Muscle of leg (tissue), 11 donors: ENCODE results near the gene ADAT1. TPM values are rescaled to one million over a fixed set of nuclear protein-coding genes. Genes with fewer than 3 reads are reported as not detected.
"Not testable (repeated sequence)": the region's sequence is repeated elsewhere in the genome, so short reads cannot be mapped to it uniquely, and the experiment has no call there.

ENCODE experiments used
- DNase-seq: peaks from one replicate; pipeline ENCODE4 v3.0.0; 2013
- H3K27ac ChIP-seq: one replicate; pipeline ENCODE4 v1.5.1; 2013; ENCODE audit warnings: mild to moderate bottlenecking, low read length, control low read depth
- H3K27me3 ChIP-seq: one replicate; pipeline ENCODE4 v1.6.1; 2013; ENCODE audit warnings: low read length; ENCODE audit not compliant: control insufficient read depth, insufficient read depth
- H3K36me3 ChIP-seq: one replicate; pipeline ENCODE4 v1.6.1; 2013; ENCODE audit warnings: low read length; ENCODE audit not compliant: control insufficient read depth, insufficient read depth
- H3K4me1 ChIP-seq: one replicate; pipeline ENCODE4 v1.6.1; 2013; ENCODE audit warnings: low read length; ENCODE audit not compliant: control insufficient read depth, insufficient read depth
- H3K4me3 ChIP-seq: one replicate; pipeline ENCODE4 v1.5.1; 2013; ENCODE audit warnings: low read length, control low read depth
- H3K9me3 ChIP-seq: replicated peaks from 2 replicates; pipeline ENCODE4 v1.6.1; 2013; ENCODE audit warnings: low read depth, low read length; ENCODE audit not compliant: control insufficient read depth
- WGBS: methylation state at CpG from one replicate; pipeline ENCODE4 v1.1.5; 2013; ENCODE audit warnings: missing lambda C conversion rate; ENCODE audit not compliant: insufficient coverage; 5-methylcytosine and 5-hydroxymethylcytosine counted together
- polyA plus RNA-seq, 8 donors: library from polyadenylated mRNA; unstranded; fragments of 120-200 nt; gene quantifications; one replicate each; pipeline versions ENCODE4 v1.2.1 to v1.2.3, GENCODE V29; 2013; ENCODE audit warnings: inconsistent platforms in 1 of 8, low replicate concordance in 1 of 8; ENCODE audit not compliant: insufficient read length in 8 of 8, insufficient read depth in 1 of 8
- total RNA-seq: library from RNA; stranded (reverse); fragments of 120-200 nt; gene quantifications from one replicate; pipeline ENCODE4 v1.2.4, GENCODE V29; 2013

ADAT1 gene
- total and polyA plus RNA-seq, 9 donors, result 19.7 to 38.6 (median 28.0) TPM

DNA sequence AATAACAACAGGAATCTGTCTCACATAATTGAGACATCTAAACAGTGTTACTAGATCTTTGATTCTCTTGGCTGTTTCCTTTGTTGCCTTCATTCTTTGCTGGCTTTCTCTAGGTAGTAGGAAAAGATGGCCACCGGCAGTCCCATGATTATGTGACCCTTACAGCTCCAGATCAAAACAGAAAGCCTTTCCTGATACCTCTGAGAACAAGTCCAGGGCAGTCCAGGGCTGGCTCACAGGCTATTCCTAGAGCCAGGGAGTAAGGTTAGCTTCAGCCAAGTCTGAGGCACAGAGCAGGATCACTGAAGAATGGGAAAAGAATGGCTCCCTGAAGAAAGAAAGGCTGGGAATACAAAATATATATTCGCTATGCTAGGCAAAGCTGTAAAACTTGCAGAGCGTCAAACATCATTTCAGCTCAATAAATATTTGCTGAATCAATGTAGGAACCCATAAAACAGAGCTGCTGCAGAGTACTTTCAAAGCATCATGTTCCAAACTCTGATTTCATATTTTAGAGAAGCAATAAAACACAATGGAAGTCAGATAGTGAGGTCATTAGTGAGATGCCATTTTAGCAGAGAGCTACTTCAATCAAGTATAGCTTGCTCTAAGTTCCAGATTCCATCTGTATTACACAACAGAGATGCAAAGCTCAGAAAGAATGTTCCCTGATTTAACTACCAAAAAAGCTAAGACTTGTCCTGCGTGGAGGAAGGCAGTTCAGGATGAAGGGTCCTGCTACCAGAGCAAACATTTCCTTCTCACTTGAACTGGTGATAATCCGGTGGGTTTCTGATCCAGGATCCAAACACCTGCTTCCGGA lies 23.4 kb downstream of the ADAT1 start:
- H3K4me3 ChIP-seq, result no peak overlapping the region
- 71% methylated on average over 2 of the region's 6 CpGs for WGBS
- peaks cover 50% of the 10 kb centered on the region for H3K36me3 ChIP-seq
- DNase-seq, result no peak
- no peak overlapping the region for H3K27ac ChIP-seq
- H3K4me1 ChIP-seq, result no peaks in the 10 kb centered on the region
- peaks cover 3% of the 10 kb centered on the region for H3K9me3 ChIP-seq
- H3K27me3 ChIP-seq, result no peaks in the 10 kb centered on the region

DNA sequence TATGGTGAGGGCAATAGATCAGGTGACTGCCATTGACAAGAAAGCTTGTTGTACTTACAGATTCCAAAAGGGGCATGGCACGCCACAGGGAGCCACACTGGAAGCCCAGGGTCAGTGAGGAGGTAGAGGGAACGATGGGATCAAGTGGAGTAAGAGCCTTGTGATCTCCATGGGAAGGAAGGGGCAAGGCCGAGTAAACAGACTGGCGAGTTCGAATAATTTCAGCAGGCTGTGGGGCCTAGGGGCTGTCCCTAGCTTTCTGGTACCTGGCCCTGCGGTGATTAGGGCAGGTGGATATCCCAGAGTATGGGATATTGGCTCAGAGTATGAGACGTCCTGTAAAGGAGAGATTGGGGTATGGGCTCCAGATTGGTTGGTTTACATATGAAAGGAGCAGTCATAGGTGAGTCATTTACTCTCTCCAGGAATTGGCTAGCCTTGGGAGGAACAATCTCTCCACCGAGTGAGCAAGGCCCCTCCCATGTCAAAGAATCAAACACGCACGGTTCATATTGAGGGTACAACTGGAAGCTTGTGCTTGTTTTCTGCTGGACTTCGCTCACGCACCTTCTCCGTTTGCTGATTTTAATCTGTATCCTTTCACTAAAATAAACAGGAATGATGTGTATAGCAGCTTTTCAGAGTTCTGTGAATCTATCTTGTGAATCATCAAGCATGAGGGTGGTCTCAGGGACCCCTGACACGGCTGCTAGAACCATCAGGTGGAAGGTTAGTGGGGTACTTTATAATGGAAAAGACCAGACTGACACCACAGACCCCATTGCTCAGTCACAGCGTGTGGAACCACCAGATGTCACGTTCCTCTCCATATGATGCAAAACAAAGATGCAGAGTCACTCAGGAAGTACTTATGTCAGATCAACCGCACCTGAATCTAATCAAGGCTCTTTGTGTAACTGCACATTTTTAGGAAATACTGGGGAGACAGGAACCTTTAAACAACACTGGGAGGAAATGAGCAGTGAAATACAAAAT lies 29.0 kb downstream of the ADAT1 start:
- 83% methylated on average over 6 of the region's 17 CpGs for WGBS
- peaks cover 12% of the 10 kb centered on the region for H3K36me3 ChIP-seq
- H3K9me3 ChIP-seq, result peaks cover 3% of the 10 kb centered on the region
- H3K4me3 ChIP-seq, result no peak overlapping the region
- DNase-seq, result peak; percentile 53
- H3K27me3 ChIP-seq, result no peaks in the 10 kb centered on the region
- H3K4me1 ChIP-seq, result peaks cover 25% of the 10 kb centered on the region
- peak overlapping the region; percentile 86 for H3K27ac ChIP-seq

DNA sequence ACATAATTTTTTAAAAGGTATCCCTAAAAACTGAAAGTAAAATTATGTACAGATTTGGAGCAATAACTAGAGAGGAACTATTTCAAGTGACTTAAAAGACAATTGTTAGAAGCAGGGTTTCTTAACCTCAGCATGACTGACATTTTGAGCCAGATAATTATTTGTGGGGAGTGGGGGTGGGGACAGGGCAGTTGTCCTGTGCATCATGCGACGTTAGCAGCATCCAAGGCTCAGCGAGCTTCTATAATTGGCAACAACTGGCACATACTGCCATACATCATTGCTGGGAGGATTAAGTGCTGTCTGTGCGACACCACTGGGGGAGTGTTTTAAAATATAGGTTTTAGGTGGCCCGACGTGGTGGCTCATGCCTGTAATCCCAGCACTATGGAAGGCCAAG lies 29.8 kb downstream of the ADAT1 start:
- Histone ChIP-seq H3K9me3 (peaks cover 3% of the 10 kb centered on the region), H3K36me3 (peaks cover 12% of the 10 kb centered on the region), H3K27ac (peak overlapping the region; percentile 86), H3K4me3 (no peak overlapping the region), H3K4me1 (peaks cover 31% of the 10 kb centered on the region), H3K27me3 (no peaks in the 10 kb centered on the region)
- DNase-seq, result peak; percentile 47
- 52% methylated on average over 3 of the region's 6 CpGs for WGBS

DNA sequence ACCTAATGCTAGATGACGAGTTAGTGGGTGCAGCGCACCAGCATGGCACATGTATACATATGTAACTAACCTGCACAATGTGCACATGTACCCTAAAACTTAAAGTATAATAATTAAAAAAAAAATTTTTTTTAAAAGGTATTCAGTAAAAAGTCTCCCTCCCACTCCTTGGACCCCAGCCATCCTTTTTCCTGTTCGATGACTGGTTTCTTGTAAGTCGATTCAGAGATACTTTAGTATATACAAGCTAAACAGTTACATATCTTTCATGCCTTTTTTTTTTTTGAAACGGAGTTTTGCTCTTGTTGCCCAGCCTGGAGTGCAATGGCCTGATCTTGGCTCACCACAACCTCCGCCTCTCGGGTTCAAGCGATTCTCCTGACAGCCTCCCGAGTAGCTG lies 31.2 kb downstream of the ADAT1 start:
- WGBS, result 33% methylated on average over 3 of the region's 9 CpGs
- peak overlapping the region; percentile 77 for H3K27ac ChIP-seq
- H3K9me3 ChIP-seq, H3K4me3 ChIP-seq, H3K36me3 ChIP-seq, H3K27me3 ChIP-seq: not testable (repeated sequence)
- peak; percentile 82 for DNase-seq
- H3K4me1 ChIP-seq, result peaks cover 31% of the 10 kb centered on the region

DNA sequence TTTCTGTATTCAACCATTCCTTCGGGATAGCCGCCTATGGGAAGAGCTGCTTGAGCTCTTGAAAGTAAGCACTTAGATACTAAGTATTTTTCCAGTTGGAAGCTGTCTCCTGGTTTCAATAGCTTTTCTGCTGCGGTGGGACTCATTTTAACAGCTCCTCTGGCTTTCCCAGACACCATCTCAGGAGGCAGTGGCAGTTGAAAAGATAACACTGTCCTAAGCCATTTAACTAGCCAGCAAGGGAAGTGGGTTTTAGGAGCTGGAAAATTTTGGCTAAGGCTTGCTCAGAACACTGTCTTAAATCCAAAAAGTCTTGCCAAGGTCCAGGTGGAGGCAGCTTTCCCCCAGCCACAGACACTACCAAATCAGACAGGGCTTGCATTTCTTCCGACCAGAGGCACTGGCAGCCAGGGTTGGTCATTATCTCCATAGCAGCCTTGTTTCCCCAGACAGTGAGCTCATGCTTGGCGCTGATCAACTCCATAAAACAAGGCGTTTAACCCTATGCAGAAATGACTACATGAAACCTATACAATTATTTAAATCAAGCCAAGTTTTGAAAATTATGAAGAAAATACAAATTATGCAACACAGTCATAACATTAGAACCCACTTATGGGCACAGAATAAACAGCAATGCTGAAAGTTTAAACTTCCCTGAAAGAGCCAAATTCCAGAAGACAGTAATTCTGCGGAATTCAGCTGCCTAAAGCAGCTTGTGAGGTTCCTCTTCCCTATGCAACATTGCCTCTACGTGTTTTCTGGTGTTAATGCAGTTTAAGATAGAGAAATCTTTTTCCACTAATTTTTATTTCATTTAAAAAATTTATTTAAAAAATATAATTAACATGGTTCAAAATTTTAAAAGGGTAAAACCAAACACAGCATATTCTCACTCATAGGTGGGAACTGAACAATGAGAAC lies 31.9 kb downstream of the ADAT1 start:
- H3K27ac ChIP-seq, result peak overlapping the region; percentile 93
- WGBS, result 20% methylated on average over 1 of the region's 8 CpGs
- no peaks in the 10 kb centered on the region for H3K9me3 ChIP-seq
- peaks cover 8% of the 10 kb centered on the region for H3K36me3 ChIP-seq
- H3K27me3 ChIP-seq, result no peaks in the 10 kb centered on the region
- H3K4me3 ChIP-seq, result no peak overlapping the region
- peak; percentile 98 for DNase-seq
- peaks cover 31% of the 10 kb centered on the region for H3K4me1 ChIP-seq

DNA sequence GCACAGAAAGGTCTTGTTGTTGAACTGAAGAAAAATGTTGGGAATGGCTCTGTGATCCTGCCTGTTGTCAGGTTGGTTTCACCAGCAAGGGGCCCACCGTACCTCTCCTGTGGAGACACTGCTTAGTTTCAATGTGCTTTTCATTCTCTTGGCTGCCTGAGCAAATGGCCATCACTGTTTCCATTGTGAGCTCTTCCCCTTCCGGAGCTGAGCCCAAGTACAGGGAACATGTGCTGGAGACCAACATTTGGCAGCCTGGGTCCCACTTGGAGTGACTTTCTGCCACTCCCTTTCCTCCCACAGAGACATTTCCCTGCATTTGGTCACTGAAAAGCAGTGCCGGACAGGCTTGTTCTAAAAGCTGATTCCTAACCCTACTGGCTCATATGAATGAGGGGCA lies 33.8 kb downstream of the ADAT1 start:
- Histone ChIP-seq H3K27ac (peak overlapping the region; percentile 93), H3K4me1 (peaks cover 31% of the 10 kb centered on the region)
- WGBS, result 16% methylated on average over 3 of the region's 3 CpGs

DNA sequence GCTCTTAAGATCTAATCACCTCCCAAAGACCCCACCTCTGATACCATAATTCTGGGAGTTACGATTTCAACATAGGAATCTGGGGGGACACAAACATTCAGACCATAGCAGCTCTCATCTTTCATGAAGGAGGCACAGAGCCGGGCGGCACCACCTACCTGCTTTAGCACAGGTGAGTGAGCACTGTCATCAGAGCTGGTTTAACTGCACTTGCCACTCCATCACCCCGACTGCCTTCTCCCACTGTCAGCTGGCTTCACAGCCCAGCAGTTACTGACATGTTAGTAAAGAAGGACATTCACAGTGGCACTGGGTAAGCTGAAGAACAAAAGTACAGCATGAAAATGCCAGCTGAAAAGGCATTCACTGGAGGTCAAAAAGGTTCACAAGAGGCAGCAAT lies 34.4 kb downstream of the ADAT1 start:
- Histone ChIP-seq H3K27ac (peak overlapping the region; percentile 93), H3K4me1 (peaks cover 28% of the 10 kb centered on the region), H3K36me3 (peaks cover 3% of the 10 kb centered on the region), H3K4me3 (no peak overlapping the region), H3K27me3 (no peaks in the 10 kb centered on the region), H3K9me3 (no peaks in the 10 kb centered on the region)
- WGBS, result 71% methylated on average over 3 of the region's 4 CpGs
- DNase-seq, result no peak

More for the DNA sequence above, 33.8 kb downstream of the ADAT1 start:
- Histone ChIP-seq H3K9me3 (no peaks in the 10 kb centered on the region), H3K4me3 (no peak overlapping the region), H3K36me3 (peaks cover 8% of the 10 kb centered on the region), H3K27me3 (no peaks in the 10 kb centered on the region)
- DNase-seq, result peak; percentile 93

DNA sequence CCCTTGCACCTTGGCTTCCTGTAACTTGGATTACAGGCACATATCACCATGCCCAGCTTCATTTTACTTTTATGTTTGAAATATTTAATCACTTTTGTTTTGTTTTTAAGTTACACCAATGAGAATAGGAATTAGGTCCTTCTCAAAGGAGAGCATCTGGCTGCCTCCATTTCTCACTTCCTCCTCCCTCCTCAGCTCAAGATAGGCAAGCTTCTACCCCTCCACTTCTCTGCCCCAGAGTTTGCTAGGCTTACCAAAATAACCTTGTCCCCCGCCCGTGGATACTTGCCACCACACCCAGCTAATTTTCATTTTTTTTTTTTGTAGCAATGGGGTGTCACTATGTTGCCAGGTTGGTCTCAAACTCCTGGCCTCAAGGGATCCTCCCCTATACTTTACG lies 39.0 kb downstream of the ADAT1 start:
- 57% methylated on average over 1 of the region's 3 CpGs for WGBS
- Histone ChIP-seq H3K27ac (no peak overlapping the region), H3K27me3 (no peaks in the 10 kb centered on the region), H3K9me3 (no peaks in the 10 kb centered on the region), H3K4me1 (peaks cover 6% of the 10 kb centered on the region), H3K4me3 (no peak overlapping the region), H3K36me3 (peaks cover 10% of the 10 kb centered on the region)
- no peak for DNase-seq

DNA sequence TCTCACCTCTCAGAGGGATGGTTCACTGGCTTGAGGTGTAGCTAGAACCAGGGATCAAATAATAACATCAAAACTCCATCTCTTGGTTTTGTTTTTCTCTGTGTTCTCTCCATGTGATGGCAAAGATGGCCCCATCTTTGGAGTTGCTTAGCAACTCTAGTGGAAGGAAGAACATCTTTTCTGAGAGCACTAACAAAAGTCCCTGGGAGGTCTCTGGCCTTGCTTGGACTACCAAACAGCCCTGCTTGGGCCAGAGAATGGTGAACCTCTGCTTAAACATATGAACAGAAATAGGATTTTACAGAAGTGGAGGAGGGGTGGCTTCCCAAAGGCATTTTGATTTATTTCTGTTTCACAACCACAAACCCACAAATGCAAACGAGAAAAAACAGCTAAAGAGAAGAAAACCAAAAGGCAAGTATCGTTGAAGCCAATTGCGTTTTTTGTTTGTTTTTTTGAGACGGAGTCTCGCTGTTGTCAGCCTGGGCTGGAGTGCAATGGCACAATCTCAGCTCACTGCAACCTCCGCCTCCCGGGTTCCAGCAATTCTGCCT lies 43.7 kb downstream of the ADAT1 start:
- H3K27ac ChIP-seq, result no peak overlapping the region
- H3K36me3 ChIP-seq, result peaks cover 42% of the 10 kb centered on the region
- no peaks in the 10 kb centered on the region for H3K27me3 ChIP-seq
- 88% methylated on average over 7 of the region's 7 CpGs for WGBS
- H3K9me3 ChIP-seq, result no peaks in the 10 kb centered on the region
- no peak overlapping the region for H3K4me3 ChIP-seq
- H3K4me1 ChIP-seq, result no peaks in the 10 kb centered on the region
- DNase-seq, result no peak
